SU-DHL-6 (cell line): Measurements from ENCODE around the gene TRIM17.

ENCODE experiments used
- H2AFZ ChIP-seq: fragments of 200-600 bp; sonication (generic); 2 replicates; pipeline ENCODE4 v1.6.1; 2014; ENCODE audit warnings: low read depth, mild to moderate bottlenecking, moderate library complexity, mixed read lengths, antibody characterized with exemption, low read length; ENCODE audit not compliant: severe bottlenecking
- H3F3A ChIP-seq: fragments of 200-600 bp; shearing (Covaris generic); 2 replicates; pipeline ENCODE4 v1.6.0; 2016; ENCODE audit warnings: antibody characterized with exemption, mild to moderate bottlenecking; ENCODE audit not compliant: insufficient read depth
- H3K27ac ChIP-seq: fragments of 200-600 bp; sonication (generic); 2 replicates; pipeline ENCODE4 v1.5.1; 2016; ENCODE audit warnings: low read depth, mild to moderate bottlenecking, low read length, moderate library complexity, mixed read lengths
- H3K27me3 ChIP-seq: fragments of 200-600 bp; sonication (generic), shearing (Covaris generic); 2 replicates; pipeline ENCODE4 v1.6.0; 2014; ENCODE audit warnings: mild to moderate bottlenecking, low read length
- H3K36me3 ChIP-seq: fragments of 200-600 bp; sonication (generic); 2 replicates; pipeline ENCODE4 v1.6.1; 2014; ENCODE audit warnings: mild to moderate bottlenecking, low read length, mixed read lengths
- H3K4me2 ChIP-seq: fragments of 300-600, 200-600 bp; shearing (Covaris generic), sonication (generic); 2 replicates; pipeline ENCODE4 v1.6.0; 2014; ENCODE audit warnings: low read length, low read depth, mild to moderate bottlenecking; ENCODE audit not compliant: poor library complexity, severe bottlenecking
- H3K4me3 ChIP-seq: fragments of 200-600 bp; sonication (generic); 2 replicates; pipeline ENCODE4 v1.5.1; 2014; ENCODE audit warnings: antibody characterized with exemption, low read length, mild to moderate bottlenecking, mixed read lengths; ENCODE audit not compliant: insufficient read depth, poor library complexity, severe bottlenecking
- H3K79me2 ChIP-seq: fragments of 200-600 bp; sonication (generic); 2 replicates; pipeline ENCODE4 v1.6.1; 2014; ENCODE audit warnings: mild to moderate bottlenecking, low read length, moderate library complexity; ENCODE audit not compliant: insufficient read depth
- H3K9ac ChIP-seq: fragments of 200-600 bp; sonication (generic); 2 replicates; pipeline ENCODE4 v1.7.0; 2014; ENCODE audit warnings: mild to moderate bottlenecking, low read length
- H3K9me2 ChIP-seq: fragments of 200-600 bp; sonication (generic); replicated peaks from 2 replicates; pipeline ENCODE4 v1.6.1; 2014; ENCODE audit warnings: low read length; ENCODE audit not compliant: insufficient read depth
- H3K9me3 ChIP-seq: fragments of 200-600 bp; sonication (generic); 2 replicates; pipeline ENCODE4 v1.6.1; 2014; ENCODE audit warnings: low read length, mixed read lengths; ENCODE audit not compliant: insufficient read depth
- H4K20me1 ChIP-seq: fragments of 200-600 bp; sonication (generic); 2 replicates; pipeline ENCODE4 v1.6.1; 2014; ENCODE audit warnings: low read depth, mild to moderate bottlenecking, antibody characterized with exemption, low read length, moderate library complexity, mixed read lengths
- EZH2phosphoT487 ChIP-seq: fragments of 200-600 bp; sonication (generic), shearing (Covaris generic); conservative IDR thresholded peaks from 2 replicates; pipeline ENCODE4 v1.6.1; 2018; ENCODE audit warnings: mild to moderate bottlenecking, antibody characterized with exemption, low read length, moderate library complexity, mixed read lengths
- TF ChIP-seq, protein P1 (sequence below): fragments of 200-600 bp; sonication (generic); IDR thresholded peaks from one replicate; pipeline ENCODE4 v1.5.1; 2017; ENCODE audit warnings: antibody characterized with exemption, mild to moderate bottlenecking, low read length, moderate library complexity; ENCODE audit not compliant: insufficient read depth, poor library complexity, severe bottlenecking

The TRIM17 gene

DNA sequence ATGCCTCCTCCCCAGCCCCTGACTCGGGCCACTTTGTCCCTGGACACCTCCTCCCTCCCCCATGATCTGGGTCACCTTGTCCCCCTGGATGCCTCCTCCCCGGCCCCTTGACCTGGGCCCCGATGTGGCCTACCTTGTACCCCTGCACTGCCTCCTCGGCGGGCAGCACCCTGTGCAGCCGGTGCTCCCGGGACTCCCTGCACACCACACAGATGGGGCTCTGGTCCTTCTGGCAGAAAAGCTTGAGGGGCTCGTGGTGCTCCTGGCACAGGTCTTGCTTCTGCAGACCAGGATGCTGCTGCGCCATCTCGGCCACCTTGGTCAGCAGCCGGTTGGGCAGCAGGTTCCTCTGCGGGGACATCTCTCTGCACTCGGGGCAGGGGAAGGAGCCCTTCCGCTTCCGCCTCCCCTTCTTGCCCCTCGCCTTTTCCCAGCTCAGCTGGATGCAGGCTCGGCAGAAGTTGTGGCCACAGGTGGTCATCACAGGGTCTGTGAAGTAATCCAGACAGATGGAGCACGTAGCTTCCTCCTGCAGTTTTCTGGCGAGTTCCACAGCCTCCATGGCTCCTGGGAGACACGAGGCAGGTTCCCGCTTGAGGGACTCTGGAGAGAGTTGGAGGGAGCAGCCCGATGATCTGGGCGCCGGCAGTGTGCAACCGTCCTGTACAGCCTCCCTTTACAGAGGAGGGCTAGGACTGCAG, 2.0 kb downstream of the TRIM17 start:
- H3K4me3 ChIP-seq: no peak overlapping the region
- peaks cover 4% of the 10 kb centered on the region for H4K20me1 ChIP-seq
- H3K9ac ChIP-seq: no peak overlapping the region
- no peaks in the 10 kb centered on the region for H3K79me2 ChIP-seq
- no peaks in the 10 kb centered on the region for H3K9me2 ChIP-seq
- TF ChIP-seq, protein P1, sequence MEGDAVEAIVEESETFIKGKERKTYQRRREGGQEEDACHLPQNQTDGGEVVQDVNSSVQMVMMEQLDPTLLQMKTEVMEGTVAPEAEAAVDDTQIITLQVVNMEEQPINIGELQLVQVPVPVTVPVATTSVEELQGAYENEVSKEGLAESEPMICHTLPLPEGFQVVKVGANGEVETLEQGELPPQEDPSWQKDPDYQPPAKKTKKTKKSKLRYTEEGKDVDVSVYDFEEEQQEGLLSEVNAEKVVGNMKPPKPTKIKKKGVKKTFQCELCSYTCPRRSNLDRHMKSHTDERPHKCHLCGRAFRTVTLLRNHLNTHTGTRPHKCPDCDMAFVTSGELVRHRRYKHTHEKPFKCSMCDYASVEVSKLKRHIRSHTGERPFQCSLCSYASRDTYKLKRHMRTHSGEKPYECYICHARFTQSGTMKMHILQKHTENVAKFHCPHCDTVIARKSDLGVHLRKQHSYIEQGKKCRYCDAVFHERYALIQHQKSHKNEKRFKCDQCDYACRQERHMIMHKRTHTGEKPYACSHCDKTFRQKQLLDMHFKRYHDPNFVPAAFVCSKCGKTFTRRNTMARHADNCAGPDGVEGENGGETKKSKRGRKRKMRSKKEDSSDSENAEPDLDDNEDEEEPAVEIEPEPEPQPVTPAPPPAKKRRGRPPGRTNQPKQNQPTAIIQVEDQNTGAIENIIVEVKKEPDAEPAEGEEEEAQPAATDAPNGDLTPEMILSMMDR: no peak
- TF ChIP-seq EZH2phosphoT487: no peak
- H3K9me3 ChIP-seq: no peaks in the 10 kb centered on the region
- no peaks in the 10 kb centered on the region for H3K27me3 ChIP-seq
- no peak overlapping the region for H2AFZ ChIP-seq
- no peaks in the 10 kb centered on the region for H3K36me3 ChIP-seq
- H3K4me2 ChIP-seq: no peak overlapping the region
- no peaks in the 10 kb centered on the region for H3F3A ChIP-seq
- H3K27ac ChIP-seq: no peak overlapping the region

- no peak overlapping the region for H3K4me3 ChIP-seq
- no peak overlapping the region for H3K4me2 ChIP-seq
- H3K79me2 ChIP-seq: no peaks in the 10 kb centered on the region
- no peaks in the 10 kb centered on the region for H3K9me2 ChIP-seq
- H3K36me3 ChIP-seq: no peaks in the 10 kb centered on the region
- H3K9me3 ChIP-seq: no peaks in the 10 kb centered on the region
- no peak overlapping the region for H3K27ac ChIP-seq
- H3K9ac ChIP-seq: no peak overlapping the region
- H3K27me3 ChIP-seq: no peaks in the 10 kb centered on the region
- no peak for TF ChIP-seq EZH2phosphoT487
- H4K20me1 ChIP-seq: no peaks in the 10 kb centered on the region
- no peaks in the 10 kb centered on the region for H3F3A ChIP-seq
- H2AFZ ChIP-seq: no peak overlapping the region
Measured at GRCh38 chr1:228413241-228414010, 3.2 kb downstream of the TRIM17 start.

- no peaks in the 10 kb centered on the region for H3F3A ChIP-seq
- H3K9ac ChIP-seq: no peak overlapping the region
- no peak overlapping the region for H3K27ac ChIP-seq
Measured at GRCh38 chr1:228411548-228412430, 4.9 kb downstream of the TRIM17 start.

More at GRCh38 chr1:228411548-228412430, 4.9 kb downstream of the TRIM17 start:
- Histone ChIP-seq H3K4me2 (no peak overlapping the region), H3K9me3 (no peaks in the 10 kb centered on the region), H3K9me2 (no peaks in the 10 kb centered on the region), H3K36me3 (no peaks in the 10 kb centered on the region), H2AFZ (no peak overlapping the region), H3K79me2 (peaks cover 3% of the 10 kb centered on the region; the same call in 1 of the 2 replicates), H3K27me3 (no peaks in the 10 kb centered on the region), H3K4me3 (no peak overlapping the region), H4K20me1 (no peaks in the 10 kb centered on the region)
- TF ChIP-seq, protein P1: no peak
- TF ChIP-seq EZH2phosphoT487: no peak
